GM19452 (cell line): ENCODE results near the gene ARHGAP19.
"Not testable (repeated sequence)": the region's sequence is repeated elsewhere in the genome, so short reads cannot be mapped to it uniquely, and the experiment has no call there.

Experiments
- ATAC-seq: cut with Tn5 transposase; IDR thresholded peaks from one replicate; pipeline ENCODE4 v1.9.1; 2021; ENCODE audit not compliant: unreplicated experiment

The ARHGAP19 gene

DNA sequence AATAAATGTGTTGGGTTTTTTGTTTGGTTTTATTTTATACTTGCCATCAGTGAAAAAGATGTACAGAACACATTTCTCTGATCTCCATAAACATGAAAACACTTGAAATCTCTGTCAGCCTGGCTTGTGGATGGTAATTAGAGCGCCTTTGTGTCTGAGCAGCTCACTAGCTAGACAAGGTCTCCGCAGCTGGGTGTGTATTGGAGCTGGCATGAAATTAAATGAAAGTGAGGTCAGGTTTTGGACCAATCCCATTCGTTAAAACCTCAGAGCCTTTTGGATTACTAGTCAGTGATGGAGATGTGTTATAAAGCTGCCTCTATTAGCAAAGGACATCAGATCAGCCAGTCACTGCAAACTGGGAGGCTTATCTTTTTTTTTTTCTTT lies 29.4 kb upstream of the ARHGAP19 start:
- no peak for ATAC-seq

DNA sequence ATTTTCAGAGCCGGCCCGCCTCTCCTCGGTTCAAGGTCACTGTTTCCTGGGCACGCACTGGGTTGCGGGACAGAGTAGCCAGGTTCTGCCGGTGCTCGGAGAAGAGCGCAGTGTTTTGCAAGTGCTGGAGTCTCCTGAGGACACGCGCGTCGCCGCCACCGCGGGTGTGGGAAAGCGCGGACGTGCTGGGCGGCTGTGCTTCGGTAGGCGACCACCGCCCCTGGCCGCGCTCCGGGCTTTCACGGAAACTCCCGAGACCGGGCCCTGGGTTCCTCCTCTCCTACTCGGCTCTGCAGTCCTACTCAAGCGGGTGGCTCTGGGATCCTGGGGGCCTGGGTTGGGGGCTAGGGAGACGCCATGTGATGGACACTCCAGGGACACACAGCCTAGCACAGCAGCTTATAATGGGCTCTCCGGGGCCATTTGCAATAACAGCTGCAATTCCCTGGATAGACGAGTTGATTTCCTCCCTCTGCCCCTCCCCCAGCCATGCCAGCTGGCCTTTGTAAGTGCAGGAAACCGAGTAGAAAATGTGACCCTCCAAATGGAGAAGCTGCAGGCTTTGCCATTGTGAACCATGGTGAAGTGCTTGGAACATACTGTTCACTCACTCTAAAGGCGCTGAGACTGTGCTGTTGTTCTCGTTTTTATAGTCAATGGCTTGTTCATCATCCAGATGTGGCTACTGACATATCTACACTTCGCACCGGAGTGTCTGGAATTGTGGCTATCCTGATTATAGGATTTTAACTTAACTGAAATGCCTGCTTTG lies 28.8 kb upstream of the ARHGAP19 start:
- ATAC-seq: no peak

DNA sequence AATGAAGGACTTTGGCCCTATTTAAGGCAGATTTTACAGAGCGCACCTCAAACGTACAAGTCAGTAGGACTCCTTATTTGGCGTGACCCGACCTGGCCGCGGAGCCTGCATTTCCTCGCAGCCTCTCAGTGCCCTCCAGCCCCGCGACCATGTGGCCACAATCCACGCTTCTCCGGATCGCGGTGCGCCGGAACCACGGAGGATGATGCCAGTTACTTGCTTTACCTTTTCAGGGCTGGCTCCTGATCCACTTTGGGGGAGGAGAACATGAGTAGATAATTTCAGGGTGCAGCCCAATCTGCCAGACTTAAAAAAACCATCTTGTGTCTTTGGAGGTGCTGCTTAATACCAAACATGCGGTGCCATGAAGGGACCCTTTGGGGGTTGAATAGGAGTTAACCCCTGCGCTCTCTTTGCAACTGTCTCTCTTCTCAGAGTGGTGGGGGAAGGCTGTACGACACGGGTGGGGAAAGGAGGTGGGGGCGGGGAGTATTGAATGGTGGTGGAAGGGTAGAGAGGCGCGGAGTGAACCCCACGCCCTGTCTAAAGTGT lies 28.1 kb upstream of the ARHGAP19 start:
- no peak for ATAC-seq

DNA sequence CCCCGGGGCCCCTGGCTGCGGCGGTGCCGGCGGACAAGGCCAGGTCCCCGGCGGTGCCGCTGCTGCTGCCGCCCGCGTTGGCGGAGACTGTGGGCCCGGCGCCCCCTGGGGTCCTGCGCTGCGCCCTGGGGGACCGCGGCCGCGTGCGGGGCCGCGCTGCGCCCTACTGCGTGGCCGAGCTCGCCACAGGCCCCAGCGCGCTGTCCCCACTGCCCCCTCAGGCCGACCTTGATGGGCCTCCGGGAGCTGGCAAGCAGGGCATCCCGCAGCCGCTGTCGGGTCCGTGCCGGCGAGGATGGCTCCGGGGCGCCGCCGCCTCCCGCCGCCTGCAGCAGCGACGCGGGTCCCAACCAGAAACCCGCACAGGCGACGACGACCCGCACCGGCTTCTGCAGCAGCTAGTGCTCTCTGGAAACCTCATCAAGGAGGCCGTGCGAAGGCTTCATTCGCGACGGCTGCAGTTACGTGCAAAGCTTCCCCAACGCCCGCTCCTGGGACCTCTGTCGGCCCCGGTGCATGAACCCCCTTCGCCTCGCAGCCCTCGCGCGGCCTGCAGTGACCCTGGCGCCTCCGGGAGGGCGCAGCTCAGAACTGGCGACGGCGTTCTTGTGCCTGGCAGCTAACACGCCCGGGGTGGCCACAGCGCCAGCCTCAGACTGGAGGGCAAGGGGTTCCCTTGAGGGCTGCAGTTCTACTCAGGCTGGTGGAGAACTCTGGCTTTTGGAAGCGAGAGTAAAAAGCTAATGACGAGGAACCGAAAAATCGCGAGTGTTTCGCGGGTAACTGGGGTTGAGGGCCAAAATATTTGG lies 27.4 kb upstream of the ARHGAP19 start:
- ATAC-seq: peak; percentile 34

DNA sequence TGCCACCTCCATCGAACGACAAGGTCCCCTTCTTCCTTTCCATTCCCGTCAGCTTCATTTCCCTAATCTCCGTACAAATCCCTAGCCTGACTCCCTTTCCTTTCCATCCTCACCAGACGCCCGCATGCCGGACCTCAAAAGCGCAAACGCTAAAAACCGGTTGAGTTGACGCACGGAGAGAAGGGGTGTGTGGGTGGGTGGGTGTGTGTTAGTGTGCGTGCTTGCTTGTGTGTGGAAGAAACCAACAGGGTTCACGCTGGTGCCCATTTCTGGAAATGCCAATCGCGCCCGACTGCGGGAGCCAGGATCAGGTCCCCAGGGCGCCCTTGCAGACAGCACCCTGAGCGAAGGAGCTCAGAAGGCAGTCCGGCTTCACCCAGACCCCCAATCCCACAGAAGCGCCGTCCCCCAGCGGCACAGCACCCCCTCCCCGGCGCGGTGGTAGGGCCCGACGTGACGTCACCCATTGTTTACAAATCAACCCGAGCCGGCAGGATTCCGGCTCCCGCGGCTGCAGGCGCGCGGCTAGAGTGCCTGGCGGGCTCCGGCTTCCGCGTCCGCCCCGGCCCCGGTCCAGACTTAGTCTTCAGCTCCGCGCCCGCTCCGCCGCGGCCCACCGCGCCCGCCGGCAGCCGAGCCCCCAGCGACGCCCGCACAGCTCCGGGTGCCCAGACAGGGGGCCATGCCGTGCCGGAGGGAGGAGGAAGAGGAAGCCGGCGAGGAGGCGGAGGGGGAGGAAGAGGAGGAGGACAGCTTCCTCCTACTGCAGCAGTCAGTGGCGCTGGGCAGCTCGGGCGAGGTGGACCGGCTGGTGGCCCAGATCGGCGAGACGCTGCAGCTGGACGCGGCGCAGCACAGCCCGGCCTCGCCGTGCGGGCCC lies 26.6 kb upstream of the ARHGAP19 start, which contains the start of gene FRAT1:
Gene FRAT1 (plus strand): TSS at position 500 of the 880 bp plus-strand sequence. CDS start 183 bp downstream, at position 683.
- peak; percentile 66 for ATAC-seq

DNA sequence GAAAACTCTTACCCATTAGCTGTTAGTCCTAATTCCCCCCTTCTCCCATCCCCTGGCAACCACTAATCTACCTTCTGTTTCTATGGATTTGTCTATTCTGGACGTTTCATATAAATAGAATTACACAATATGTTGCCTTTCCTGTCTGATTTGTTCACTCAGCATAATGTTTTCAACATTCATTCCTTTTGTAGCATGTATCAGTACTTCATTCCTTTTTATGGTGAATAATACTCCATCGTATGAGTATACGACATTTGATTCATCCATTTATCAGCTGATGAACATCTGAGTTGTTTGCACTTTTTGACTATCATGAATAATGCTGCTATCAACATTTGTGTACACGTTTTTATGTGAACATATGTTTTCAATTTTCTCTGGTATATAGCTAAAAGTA lies 22.2 kb upstream of the ARHGAP19 start:
- no peak for ATAC-seq

DNA sequence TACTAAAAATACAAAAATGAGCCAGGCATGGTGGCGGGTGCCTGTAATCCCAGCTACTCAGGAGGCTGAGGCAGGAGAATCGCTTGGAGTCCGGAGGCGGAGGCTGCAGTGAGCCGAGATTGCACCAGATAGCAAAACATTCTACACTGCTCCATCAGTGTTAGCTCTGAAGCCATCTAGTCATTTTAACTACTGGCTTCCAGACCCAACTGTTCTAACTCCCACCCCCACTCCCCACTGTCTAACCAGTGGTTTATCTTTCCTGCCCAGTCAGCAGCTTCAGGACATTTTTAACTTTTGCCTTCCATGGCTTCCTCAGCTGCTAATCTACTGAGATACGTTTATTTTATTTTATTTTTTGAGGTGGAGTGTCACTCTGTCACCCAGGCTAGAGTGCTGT lies 20.5 kb upstream of the ARHGAP19 start:
- ATAC-seq: no peak

DNA sequence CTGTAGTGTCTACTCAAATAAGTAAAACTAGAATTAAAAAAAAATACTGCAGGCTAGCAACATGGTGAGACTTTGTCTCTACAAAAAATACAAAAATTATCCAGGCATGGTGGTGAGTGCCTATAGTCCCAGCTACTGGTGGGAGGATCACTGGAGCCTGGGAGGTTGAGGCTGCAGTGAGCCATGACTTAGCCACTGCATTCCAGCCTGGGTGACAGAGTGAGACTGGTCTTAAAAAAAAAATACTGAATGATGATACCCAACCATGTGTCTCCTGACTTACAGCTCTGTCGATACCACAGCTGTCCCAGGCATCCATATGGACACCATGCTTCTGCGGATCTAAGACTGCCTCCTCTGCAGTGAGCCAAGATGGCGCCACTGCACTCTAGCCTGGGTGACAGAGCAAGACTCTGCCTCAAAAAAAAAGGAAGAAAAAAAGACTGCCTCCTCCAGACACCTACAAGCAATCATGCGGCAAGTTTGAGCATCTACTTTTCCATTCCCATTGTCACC lies 18.7 kb upstream of the ARHGAP19 start:
- ATAC-seq: no peak

DNA sequence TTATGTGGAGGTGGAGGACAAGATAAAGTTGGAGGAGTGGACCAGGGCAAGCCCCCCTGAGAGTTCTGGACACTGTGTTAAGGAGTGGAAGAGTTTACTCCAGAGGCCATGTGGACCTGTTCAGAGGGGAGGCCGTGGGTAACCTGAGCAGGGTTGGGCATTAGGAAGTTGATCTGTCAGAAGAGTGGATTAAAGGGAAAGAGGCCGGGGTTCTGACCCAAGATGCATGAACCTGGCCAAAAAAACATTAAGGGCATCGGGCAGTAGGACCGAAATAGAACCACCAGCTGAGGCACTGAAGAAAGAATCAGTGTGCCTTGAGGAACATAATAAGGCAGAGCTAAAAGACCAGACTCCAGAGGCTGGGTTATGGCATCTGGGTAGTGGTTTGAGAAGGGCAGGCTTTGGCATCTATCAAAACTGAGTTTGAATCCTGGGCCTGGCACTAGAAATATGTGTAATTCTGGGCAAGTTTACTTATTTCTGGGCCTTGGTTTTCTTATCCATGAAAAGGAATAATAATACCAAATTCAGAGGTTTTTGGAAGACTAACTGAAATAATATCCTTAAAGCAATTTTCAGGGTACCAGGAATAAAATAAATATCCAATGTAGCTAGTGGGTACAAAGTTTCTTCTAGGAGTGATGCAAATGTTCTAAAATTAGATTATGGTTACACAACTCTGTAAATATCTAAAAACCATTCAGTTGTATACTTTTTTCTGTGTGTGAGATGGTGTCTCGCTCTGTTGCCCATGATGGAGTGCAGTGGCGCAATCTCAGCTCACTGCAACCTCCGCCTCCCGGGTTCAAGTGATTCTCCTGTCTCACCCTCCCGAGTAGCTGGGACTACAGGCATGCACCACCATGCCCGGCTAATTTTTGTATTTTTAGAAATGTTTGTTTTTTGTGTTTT lies 15.7 kb upstream of the ARHGAP19 start:
- ATAC-seq: no peak

DNA sequence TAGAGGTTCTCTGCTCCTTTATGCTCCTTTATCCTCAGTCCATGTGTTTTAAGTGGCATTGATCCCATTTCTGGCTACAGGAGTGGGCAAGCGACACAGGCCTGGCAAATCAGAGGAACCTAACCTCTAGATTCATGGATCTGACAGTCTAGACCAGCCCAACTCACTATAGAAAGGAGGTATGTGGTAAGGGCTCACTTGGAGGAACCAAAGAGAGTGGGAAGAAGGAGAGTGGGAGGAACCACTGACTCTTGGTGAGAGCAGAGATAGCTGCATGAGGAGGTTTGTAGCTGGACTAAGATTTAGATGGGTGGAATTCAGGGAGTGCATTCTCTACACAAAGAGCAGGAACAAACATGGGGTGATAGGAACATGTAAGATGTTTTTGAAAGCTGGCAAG lies 15.0 kb upstream of the ARHGAP19 start:
- no peak for ATAC-seq

DNA sequence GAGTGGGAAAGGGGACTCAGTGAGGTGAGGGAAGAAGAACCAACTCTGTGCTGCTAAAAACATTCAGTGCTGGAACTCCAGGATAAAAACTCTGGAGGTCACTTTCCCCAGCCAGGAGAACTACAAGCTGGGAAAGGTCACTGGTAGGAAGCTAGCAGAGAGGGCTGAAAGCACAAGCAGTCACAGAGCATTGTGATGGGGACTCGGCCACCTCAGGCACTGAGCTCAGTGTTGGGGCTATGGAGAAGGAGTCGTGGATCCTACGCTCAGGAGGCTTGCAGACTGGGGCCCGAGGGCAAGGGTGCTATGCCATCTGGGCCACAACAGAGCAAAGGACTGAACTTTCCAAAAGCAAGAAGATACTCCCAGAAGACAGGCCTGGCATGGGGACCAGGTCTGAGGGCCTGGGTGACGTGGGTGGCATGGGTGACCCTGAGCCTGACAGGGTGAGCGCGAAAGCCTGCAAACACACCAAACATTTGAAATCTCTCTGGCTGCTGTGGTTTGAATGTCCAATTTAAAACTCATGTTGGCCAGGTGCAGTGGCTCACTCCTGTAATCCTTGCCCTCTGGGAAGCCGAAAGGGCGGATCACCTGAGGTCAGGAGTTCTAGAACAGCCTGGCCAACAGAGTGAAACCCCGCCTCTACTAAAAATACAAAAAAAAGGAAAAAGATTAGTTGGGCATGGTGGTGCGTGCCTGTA lies 9.8 kb upstream of the ARHGAP19 start:
- ATAC-seq: no peak

DNA sequence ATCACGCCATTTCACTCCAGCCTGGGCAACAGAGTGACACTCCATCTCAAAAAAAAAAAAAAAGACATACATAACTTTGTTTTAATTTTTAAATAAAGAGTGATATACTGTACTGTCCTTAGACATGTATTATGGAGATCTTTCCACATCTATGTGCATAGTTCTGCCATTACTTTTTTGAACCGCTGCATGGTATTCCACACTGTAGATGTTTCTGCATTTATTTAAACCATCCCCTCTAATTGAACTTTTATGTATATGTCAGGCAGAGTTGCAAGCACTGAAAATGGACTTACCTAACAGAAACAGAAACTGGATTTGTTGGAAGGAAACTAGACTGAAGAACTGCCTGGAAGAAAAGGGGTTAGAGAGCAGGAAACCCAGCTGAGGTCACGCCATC lies 8.5 kb upstream of the ARHGAP19 start:
- ATAC-seq: no peak

DNA sequence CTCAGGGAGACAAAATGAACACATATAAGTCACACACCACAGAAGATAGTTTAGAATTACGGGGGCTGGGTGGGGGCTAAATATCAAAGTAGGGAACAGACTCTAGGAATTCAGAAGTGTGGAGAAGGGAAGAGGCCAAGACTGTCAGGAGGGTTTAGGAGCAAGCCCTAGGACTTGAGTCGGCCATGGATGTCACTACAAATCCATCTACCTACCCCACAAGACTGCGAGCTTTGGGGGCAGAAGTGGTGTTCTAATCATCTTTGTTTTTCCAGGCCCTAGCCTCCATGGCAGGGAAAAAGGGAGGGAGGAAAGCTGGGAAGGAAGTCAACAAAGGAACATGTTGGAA lies 5.8 kb upstream of the ARHGAP19 start:
- no peak for ATAC-seq

DNA sequence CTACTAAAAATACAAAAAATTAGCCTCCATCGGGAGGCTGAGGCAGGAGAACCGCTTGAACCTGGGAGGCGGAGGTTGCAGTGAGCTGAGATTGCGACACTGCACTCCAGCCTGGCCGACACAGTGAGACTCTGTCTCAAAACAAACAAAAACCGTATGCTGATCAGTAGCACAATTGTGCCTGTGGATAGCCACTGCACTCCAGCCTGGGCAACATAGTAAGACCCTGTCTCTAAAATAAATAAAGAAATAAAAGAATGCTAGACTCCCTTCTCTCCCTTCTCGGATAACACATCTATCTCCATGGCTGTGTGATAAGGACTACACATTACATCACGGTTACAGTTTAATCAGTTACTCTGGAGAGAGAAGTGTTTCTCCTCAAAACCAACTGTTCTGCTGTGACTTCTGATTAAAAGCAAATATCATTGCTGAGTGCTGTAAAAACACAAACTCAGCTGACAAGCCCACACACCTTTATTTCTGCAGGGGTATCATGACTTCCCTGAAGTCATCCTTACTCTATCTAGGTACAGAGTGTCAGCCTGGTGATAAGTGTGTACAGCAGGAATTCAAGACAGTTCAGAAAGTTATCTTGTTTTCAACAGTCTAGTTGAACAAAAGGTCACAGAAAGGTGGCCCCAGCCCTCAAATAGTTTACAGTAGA lies 5.3 kb upstream of the ARHGAP19 start:
- no peak for ATAC-seq

DNA sequence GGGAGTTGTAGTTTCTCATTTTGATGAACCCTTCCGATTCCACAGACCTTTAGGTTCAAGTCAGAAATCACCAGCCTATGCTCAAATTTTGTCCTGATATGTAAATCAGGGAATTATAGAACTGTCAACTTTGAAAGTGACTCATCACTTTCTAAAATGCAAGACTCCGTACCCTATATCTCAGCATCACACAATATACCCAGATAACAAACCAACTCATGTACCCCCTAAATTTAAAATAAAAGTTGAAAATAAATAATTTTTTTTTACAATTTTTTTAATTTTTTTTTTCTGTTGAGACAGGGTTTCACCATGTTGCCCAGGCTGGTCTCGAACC lies 393 bp upstream of the ARHGAP19 start:
- no peak for ATAC-seq

DNA sequence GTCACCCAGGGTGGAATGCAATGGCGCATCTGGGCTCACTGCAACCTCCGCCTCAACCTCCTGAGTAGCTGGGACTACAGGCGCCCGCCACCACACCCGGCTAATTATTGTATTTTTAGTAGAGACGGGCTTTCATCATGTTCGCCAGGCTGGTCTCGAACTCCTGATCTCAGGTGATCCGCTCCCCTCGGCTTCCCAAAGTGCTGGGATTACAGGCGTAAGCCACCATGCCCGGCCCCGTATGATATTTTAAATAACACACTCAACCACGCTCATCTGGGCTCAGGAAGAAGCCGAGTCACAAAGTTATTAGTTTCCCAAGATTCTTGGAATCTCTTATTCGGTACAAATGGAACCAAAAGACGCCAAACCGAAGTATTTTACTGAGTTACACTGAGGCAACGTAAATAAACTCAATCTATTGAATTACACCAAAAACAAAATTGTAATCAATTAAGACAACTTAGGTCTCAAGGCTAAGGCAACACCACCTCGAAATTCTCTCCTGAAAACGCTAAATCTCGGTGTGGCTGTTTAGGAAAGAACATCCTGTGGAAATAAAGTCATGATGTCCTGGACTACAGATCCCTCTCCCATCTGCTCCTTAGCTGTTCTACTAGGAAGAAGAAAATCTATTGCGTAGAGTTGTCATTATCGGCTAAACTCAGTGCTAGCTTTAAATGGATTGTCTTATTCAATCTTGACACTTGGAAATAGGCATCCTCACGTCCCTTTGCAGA lies 910 bp downstream of the ARHGAP19 start:
- ATAC-seq: peak; percentile 1

DNA sequence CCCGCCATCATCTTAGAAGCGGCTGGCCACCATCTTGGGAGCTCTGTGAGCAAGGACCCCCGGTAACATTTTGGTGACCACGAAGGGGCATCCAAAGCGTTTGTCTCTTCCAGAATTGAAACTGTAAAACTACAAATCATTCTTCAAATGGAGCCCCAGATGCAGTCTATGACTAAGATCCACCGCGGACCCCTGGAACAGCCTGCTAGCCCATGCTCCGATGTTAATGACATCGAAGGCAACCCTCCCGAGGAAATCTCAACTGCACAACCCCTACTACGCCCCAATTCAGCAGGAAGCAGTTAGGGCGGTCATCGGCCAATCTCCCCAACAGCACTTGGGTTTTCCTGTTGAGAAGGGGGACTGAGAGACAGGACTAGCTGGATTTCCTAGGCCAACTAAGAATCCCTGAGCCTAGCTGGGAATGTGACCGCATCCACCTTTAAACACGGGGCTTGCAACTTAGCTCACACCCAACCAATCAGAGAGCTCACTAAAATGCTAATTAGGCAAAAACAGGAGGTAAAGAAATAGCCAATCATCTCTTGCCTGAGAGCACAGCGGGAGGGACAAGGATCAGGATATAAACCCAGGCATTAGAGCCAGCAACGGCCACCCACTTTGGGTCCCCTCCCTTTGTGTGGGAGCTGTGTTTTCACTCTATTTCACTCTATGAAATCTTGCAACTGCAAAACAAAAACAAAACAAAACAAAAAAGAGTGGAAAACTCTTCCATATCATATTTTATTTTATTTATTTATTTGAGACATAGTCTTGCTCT lies 1.7 kb downstream of the ARHGAP19 start:
- not testable (repeated sequence) for ATAC-seq
